Measurements from ENCODE around the gene HSPA2.

Gene HSPA2

GRCh38 chr14:64500088-64500487 is 40.5 kb upstream of the HSPA2 start:
- Histone ChIP-seq H3K4me1 (ENCODE audit: insufficient read depth, poor library complexity, severe bottlenecking) (peaks cover 23% of the 10 kb centered on the region), H3K36me3 (ENCODE audit: low read depth) (peaks cover 38% of the 10 kb centered on the region), H3K27ac (ENCODE audit: poor library complexity, severe bottlenecking) (no peak overlapping the region), H3K4me3 (ENCODE audit: severe bottlenecking) (no peak overlapping the region), H3K9me3 (ENCODE audit: severe bottlenecking) (no peaks in the 10 kb centered on the region), H3K27me3 (ENCODE audit: insufficient read depth, poor library complexity, severe bottlenecking) (no peaks in the 10 kb centered on the region)
- no peak for ATAC-seq (ENCODE audit: low read depth)
- TF ChIP-seq CTCF (IDR thresholded peaks at IDR 0.05; ENCODE audit: poor library complexity, severe bottlenecking) = no peak
- DNase-seq (ENCODE audit: low spot score) = no peak

DNA sequence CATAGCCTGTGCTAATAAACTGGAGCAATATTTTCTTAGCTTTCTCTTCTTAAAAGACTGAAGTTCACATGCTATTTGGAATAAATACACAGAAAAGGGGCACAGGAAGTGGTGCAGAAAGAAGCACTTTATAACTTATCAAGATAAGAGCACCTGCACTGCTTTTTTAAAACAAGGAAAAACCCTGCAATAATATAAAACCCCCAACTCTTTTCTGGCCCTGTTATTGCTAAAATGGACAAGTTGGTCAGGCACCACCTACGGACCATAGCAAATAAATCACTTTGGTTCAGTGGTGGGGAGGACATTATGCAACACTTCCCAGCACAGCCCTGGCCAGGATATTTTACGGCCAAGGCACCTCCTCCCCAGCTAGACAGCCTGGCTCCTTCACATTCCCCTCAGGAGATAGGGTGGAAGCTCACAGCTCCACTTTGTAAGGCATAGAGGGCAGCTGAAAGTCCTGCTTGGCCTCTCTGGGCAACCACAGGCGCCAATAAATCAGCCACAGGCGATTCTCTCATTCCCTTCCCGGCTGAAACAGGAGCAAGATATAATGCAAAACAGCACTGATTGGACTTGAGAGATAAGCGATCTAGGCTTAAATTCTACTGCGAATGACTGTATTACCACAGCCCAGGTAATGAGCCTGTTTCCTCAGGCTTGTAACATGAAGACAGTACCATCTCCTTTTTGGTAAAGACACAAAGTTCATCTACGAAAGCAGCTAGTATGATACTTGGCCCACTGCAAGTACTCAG is 39.0 kb upstream of the HSPA2 start:
- no peak for TF ChIP-seq CTCF (IDR thresholded peaks at IDR 0.05; ENCODE audit: poor library complexity, severe bottlenecking)
- peaks cover 29% of the 10 kb centered on the region for H3K36me3 ChIP-seq (ENCODE audit: low read depth)
- peak overlapping the region; percentile 81 for H3K4me3 ChIP-seq (ENCODE audit: severe bottlenecking)
- H3K27me3 ChIP-seq (ENCODE audit: insufficient read depth, poor library complexity, severe bottlenecking) = no peaks in the 10 kb centered on the region
- DNase-seq (ENCODE audit: low spot score) (no peak), ATAC-seq (ENCODE audit: low read depth) (peak; percentile 2; the same call in 1 of the 3 replicates)
- peaks cover 29% of the 10 kb centered on the region for H3K4me1 ChIP-seq (ENCODE audit: insufficient read depth, poor library complexity, severe bottlenecking)
- no peaks in the 10 kb centered on the region for H3K9me3 ChIP-seq (ENCODE audit: severe bottlenecking)
- peak overlapping the region; percentile 97 for H3K27ac ChIP-seq (ENCODE audit: poor library complexity, severe bottlenecking)

DNA sequence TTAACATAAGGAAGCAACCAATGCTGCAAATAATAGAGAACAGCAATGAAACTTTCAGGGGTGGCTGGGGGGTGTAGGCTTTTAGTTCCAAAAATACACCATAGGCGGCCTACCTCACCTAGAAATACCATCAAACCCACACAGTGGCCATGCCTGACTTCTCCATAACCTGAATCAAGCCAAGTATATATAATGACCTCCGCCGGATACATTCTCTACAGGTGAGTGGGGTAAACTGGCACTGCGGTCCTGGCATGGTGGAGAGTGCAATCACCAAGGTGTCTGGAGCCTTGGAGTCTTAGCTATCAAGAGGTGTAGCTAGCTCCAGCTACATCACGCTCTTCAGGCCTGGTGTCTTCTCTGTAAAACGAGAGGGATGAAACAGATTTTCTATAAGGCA is 38.1 kb upstream of the HSPA2 start:
- no peak for DNase-seq (ENCODE audit: low spot score)

DNA sequence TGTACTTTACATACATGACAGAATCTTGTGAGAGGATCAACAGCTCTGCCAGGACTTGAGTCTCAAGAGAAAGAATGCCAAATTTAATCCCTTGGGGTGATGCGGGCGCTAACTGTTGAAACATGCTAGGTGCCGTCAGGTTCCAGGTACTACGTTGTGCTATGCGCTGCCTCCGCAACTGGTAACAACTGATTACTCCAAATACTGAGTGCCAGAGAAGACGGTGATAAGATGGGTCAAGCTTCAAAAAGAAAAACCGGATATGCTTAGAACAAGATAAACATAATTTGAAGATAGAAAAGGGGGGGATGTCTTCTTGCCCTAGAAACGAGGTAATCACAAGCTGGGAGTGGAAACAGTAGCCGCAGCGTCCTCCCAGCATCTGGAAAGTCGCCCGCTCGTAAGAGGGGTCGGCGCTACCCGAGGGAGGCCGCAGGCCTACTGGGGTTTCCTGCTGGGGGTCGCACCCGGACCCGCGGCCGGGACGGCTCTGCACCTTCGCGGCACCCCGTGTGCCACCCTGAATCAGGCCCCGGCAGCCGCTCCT is 37.6 kb upstream of the HSPA2 start:
- DNase-seq (ENCODE audit: low spot score) (no peak), ATAC-seq (ENCODE audit: low read depth) (no peak)
- no peak for TF ChIP-seq CTCF (IDR thresholded peaks at IDR 0.05; ENCODE audit: poor library complexity, severe bottlenecking)

More for the DNA sequence above, 38.1 kb upstream of the HSPA2 start:
- peaks cover 38% of the 10 kb centered on the region for H3K4me1 ChIP-seq (ENCODE audit: insufficient read depth, poor library complexity, severe bottlenecking)
- H3K36me3 ChIP-seq (ENCODE audit: low read depth) = peaks cover 22% of the 10 kb centered on the region
- TF ChIP-seq CTCF (IDR thresholded peaks at IDR 0.05; ENCODE audit: poor library complexity, severe bottlenecking) = no peak
- no peak for ATAC-seq (ENCODE audit: low read depth)
- peak overlapping the region; percentile 97 for H3K27ac ChIP-seq (ENCODE audit: poor library complexity, severe bottlenecking)
- H3K4me3 ChIP-seq (ENCODE audit: severe bottlenecking) = peak overlapping the region; percentile 81
- no peaks in the 10 kb centered on the region for H3K27me3 ChIP-seq (ENCODE audit: insufficient read depth, poor library complexity, severe bottlenecking)
- H3K9me3 ChIP-seq (ENCODE audit: severe bottlenecking) = no peaks in the 10 kb centered on the region

More for the DNA sequence above, 37.6 kb upstream of the HSPA2 start:
- no peaks in the 10 kb centered on the region for H3K27me3 ChIP-seq (ENCODE audit: insufficient read depth, poor library complexity, severe bottlenecking)
- H3K9me3 ChIP-seq (ENCODE audit: severe bottlenecking) = no peaks in the 10 kb centered on the region
- H3K4me3 ChIP-seq (ENCODE audit: severe bottlenecking) = peak overlapping the region; percentile 81
- H3K4me1 ChIP-seq (ENCODE audit: insufficient read depth, poor library complexity, severe bottlenecking) = peaks cover 41% of the 10 kb centered on the region
- H3K27ac ChIP-seq (ENCODE audit: poor library complexity, severe bottlenecking) = peak overlapping the region; percentile 97
- peaks cover 17% of the 10 kb centered on the region for H3K36me3 ChIP-seq (ENCODE audit: low read depth)
